GM12878 (cell line): Measurements from ENCODE around the gene GH1. TPM values are rescaled to one million over a fixed set of nuclear protein-coding genes. Genes with fewer than 3 reads are reported as not detected.

ENCODE experiments used
- BHLHE40 ChIP-seq, 2 experiments: fragments of 450-650 bp in 1 of 2; IDR thresholded peaks; 2 replicates each; pipeline ENCODE4 v1.6.1; 2011 to 2017; ENCODE audit warnings: low read depth in 2 of 2, borderline replicate concordance in 1 of 2, improper control_type of control experiment in 1 of 2, low read length in 1 of 2, mild to moderate bottlenecking in 1 of 2
- CHD4 ChIP-seq: fragments of 200-600 bp; sonication (generic); IDR thresholded peaks from 2 replicates; pipeline ENCODE4 v1.6.1; 2016; ENCODE audit warnings: mild to moderate bottlenecking
- CREB1 ChIP-seq: IDR thresholded peaks from 2 replicates; pipeline ENCODE4 v1.6.1; 2012; ENCODE audit warnings: low read depth, mild to moderate bottlenecking, inconsistent platforms
- FOS ChIP-seq: IDR thresholded peaks from 3 replicates; pipeline ENCODE4 v1.6.1; 2011; ENCODE audit warnings: borderline replicate concordance; ENCODE audit not compliant: insufficient read length; ENCODE audit errors: extremely low read depth
- FOXK2 ChIP-seq: fragments of 450-650 bp; IDR thresholded peaks from 2 replicates; pipeline ENCODE4 v1.6.1; 2017; ENCODE audit warnings: mild to moderate bottlenecking, moderate library complexity
- GATAD2B ChIP-seq: fragments of 450-650 bp; conservative IDR thresholded peaks from 2 replicates; pipeline ENCODE4 v1.6.1; 2017; ENCODE audit warnings: low read depth, mild to moderate bottlenecking, moderate library complexity
- HDGF ChIP-seq: fragments of 450-650 bp; IDR thresholded peaks from 2 replicates; pipeline ENCODE4 v1.6.1; 2016; ENCODE audit warnings: antibody characterized with exemption
- IKZF2 ChIP-seq, 2 experiments: fragments of 450-650 bp; IDR thresholded peaks; 2 replicates each; pipeline ENCODE4 v1.6.1; 2017; ENCODE audit warnings: mild to moderate bottlenecking in 2 of 2, moderate library complexity in 2 of 2
- MEF2B ChIP-seq: fragments of 450-650 bp; IDR thresholded peaks from 2 replicates; pipeline ENCODE4 v1.6.1; 2018; ENCODE audit warnings: mild to moderate bottlenecking, moderate library complexity; ENCODE audit not compliant: partially characterized antibody, poor library complexity, severe bottlenecking
- MLLT1 ChIP-seq: fragments of 450-650 bp; IDR thresholded peaks from 2 replicates; pipeline ENCODE4 v1.6.1; 2016; ENCODE audit warnings: mild to moderate bottlenecking
- MTA2 ChIP-seq: fragments of 450-650 bp; IDR thresholded peaks from 2 replicates; pipeline ENCODE4 v1.6.1; 2016; ENCODE audit warnings: low read depth, mild to moderate bottlenecking, moderate library complexity
- NFXL1 ChIP-seq: fragments of 450-650 bp; IDR thresholded peaks from 2 replicates; pipeline ENCODE4 v1.6.1; 2017; ENCODE audit warnings: antibody characterized with exemption, mild to moderate bottlenecking, borderline replicate concordance
- NKRF ChIP-seq: fragments of 450-650 bp; conservative IDR thresholded peaks from 2 replicates; pipeline ENCODE4 v1.6.1; 2017; ENCODE audit warnings: mild to moderate bottlenecking, moderate library complexity
- POLR2AphosphoS2 ChIP-seq: IDR thresholded peaks from 2 replicates; pipeline ENCODE4 v1.6.1; 2011; ENCODE audit warnings: low read depth, mild to moderate bottlenecking, low read length, improper control_type of control experiment, moderate library complexity
- POU2F2 ChIP-seq: IDR thresholded peaks from 3 replicates; pipeline ENCODE4 v1.6.1; 2011; ENCODE audit warnings: low read depth, mild to moderate bottlenecking, low read length, borderline replicate concordance
- RAD21 ChIP-seq: IDR thresholded peaks from 2 replicates; pipeline ENCODE4 v1.6.1; 2011; ENCODE audit warnings: mild to moderate bottlenecking, low read depth, low read length, moderate library complexity; ENCODE audit not compliant: insufficient read depth
- RAD51 ChIP-seq: fragments of 450-650 bp; IDR thresholded peaks from 2 replicates; pipeline ENCODE4 v1.6.1; 2016; ENCODE audit warnings: moderate library complexity, mild to moderate bottlenecking, inconsistent platforms
- STAT1 ChIP-seq: fragments of 450-650 bp; conservative IDR thresholded peaks from 2 replicates; pipeline ENCODE4 v1.6.1; 2014; ENCODE audit warnings: antibody characterized with exemption, mild to moderate bottlenecking
- TBL1XR1 ChIP-seq: IDR thresholded peaks from 2 replicates; pipeline ENCODE4 v1.6.1; 2012; ENCODE audit warnings: low read depth, low read length, improper control_type of control experiment
- ZBED1 ChIP-seq: IDR thresholded peaks from 2 replicates; pipeline ENCODE4 v1.6.1; 2016; ENCODE audit warnings: borderline replicate concordance
- ZNF217 ChIP-seq: fragments of 450-650 bp; IDR thresholded peaks from 2 replicates; pipeline ENCODE4 v1.6.1; 2017; ENCODE audit warnings: antibody characterized with exemption, mild to moderate bottlenecking
- ZNF24 ChIP-seq: fragments of 450-650 bp; IDR thresholded peaks from 2 replicates; pipeline ENCODE4 v1.6.1; 2017; ENCODE audit warnings: antibody characterized with exemption, mild to moderate bottlenecking
- ZNF592 ChIP-seq: fragments of 450-650 bp; IDR thresholded peaks from 2 replicates; pipeline ENCODE4 v1.6.1; 2017; ENCODE audit warnings: mild to moderate bottlenecking, moderate library complexity
- polyA plus RNA-seq, 11 experiments: library from polyadenylated mRNA; depleted of rRNA in 4 of 11; unstranded in 6 of 11; stranded (reverse) in 5 of 11; fragments of >200 nt; fragmentation: Nextera tagmentation in 4 of 11; fragmentation: Illumina TruSeq in 1 of 11; extraction: Ambion mirVana in 4 of 11; extraction: Trizol in 1 of 11; gene quantifications; 1 replicate in 1 of 11; 2 replicates in 10 of 11; pipeline versions ENCODE4 v1.2.1 to v1.2.3, GENCODE V29; 2011 to 2016; ENCODE audit warnings: inconsistent platforms in 2 of 11, missing spikeins in 2 of 11, low read depth in 1 of 11
- total RNA-seq, 4 experiments: library from RNA; depleted of rRNA in 3 of 4; stranded (reverse); fragments of >200 nt in 3 of 4; fragmentation: Illumina TruSeq in 1 of 4; extraction: Trizol in 1 of 4; gene quantifications; 2 replicates each; pipeline versions ENCODE4 v1.2.1 to v1.2.3, GENCODE V29; 2013 to 2021

The GH1 gene
- total and polyA plus RNA-seq, 10 of the 15 experiments (the other 5 are each of a cell fraction or from before 2014, with no cell fraction given), result 0.13 to 0.42 TPM; not detected in 8

DNA sequence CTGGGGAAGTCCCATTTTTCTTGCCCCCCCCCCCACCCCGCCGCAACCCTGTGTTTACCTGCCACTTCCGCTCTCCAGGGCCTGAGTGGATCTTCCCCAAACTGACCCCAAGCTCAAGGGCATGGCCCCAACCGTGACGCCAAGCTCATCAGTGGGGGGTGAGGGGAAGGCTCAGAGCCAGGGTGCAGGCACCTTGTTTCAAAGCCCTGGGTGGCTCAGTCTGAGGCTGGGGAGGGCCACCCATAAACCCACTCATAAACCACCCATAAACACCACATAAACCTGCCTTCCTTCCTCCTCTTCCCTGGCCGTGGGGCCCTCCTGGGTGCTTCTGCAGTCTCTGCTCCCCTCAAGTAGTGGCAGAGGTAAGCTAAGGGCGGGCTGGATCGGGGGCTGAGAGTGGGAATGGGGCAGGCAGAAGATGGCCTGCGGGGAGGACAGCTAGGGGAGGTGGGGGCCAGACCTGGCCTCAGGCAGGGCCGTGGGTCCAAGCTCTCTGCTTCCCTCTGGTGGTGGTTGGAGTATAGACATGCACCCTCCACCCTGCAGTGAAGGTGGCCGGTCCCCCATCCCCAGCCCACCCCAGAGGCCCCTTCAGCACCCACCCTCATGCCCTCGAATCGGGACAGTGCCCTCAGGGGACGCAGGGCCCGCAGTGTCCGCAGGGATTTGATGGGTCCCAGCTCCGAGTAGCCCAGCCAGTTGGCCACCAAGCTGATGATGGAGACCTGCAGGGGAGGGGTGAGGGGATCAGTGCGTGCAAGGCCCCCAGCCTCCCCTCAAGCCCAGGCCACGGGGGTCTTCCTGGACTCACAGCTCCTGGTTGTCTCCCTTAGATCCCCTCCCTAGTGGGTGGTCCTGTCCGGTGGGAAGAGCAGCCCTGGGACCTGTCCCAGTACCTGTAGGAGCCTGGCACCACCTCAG, 28.1 kb upstream of the GH1 start (continued):
- TF ChIP-seq NKRF, result no peak
- TF ChIP-seq HDGF, result peak; percentile 69
- TF ChIP-seq MLLT1, result 0 out of 2 replicates have a peak, but pooled peaks have one; percentile 52
- no peak for TF ChIP-seq FOS
- no peak for TF ChIP-seq STAT1
- TF ChIP-seq CHD4, result no peak
- no peak for TF ChIP-seq ZBED1
- TF ChIP-seq ZNF217, result 0 out of 2 replicates have a peak, but pooled peaks have one; percentile 40
- peak; percentile 26 to 37; a peak in 1 of 4 replicates for TF ChIP-seq IKZF2 (IDR thresholded peaks at IDR 0.05)
- peak; percentile 54; the same call in 1 of the 2 replicates for TF ChIP-seq ZNF592
- TF ChIP-seq CREB1, result 0 out of 2 replicates have a peak, but pooled peaks have one; percentile 27
- TF ChIP-seq NFXL1, result peak; percentile 51; the same call in 1 of the 2 replicates
- TF ChIP-seq POU2F2, result 0 out of 3 replicates have a peak, but pooled peaks have one; percentile 24
- TF ChIP-seq BHLHE40 (IDR thresholded peaks at IDR 0.05; ENCODE audit: borderline replicate concordance in 1 of 2, low read depth in 2 of 2, low read length in 1 of 2), result peak in 1 of 2 experiments; percentile 17; a peak in 1 of 4 replicates
- TF ChIP-seq FOXK2, result peak; percentile 24; the same call in 1 of the 2 replicates
- peak; percentile 75 for TF ChIP-seq MEF2B
- TF ChIP-seq POLR2AphosphoS2, result no peak
- TF ChIP-seq RAD21, result peak; percentile 65
- TF ChIP-seq GATAD2B, result peak; percentile 72
- no peak for TF ChIP-seq ZNF24
- no peak for TF ChIP-seq RAD51
- peak; percentile 6; the same call in 1 of the 2 replicates for TF ChIP-seq TBL1XR1
- peak; percentile 61; the same call in 1 of the 2 replicates for TF ChIP-seq MTA2
